ENCODE results near the gene ZNF440.

GRCh38 chr19:11806354-11807098 lies 7.5 kb upstream of the ZNF440 start:
- TF ChIP-seq, protein P1, sequence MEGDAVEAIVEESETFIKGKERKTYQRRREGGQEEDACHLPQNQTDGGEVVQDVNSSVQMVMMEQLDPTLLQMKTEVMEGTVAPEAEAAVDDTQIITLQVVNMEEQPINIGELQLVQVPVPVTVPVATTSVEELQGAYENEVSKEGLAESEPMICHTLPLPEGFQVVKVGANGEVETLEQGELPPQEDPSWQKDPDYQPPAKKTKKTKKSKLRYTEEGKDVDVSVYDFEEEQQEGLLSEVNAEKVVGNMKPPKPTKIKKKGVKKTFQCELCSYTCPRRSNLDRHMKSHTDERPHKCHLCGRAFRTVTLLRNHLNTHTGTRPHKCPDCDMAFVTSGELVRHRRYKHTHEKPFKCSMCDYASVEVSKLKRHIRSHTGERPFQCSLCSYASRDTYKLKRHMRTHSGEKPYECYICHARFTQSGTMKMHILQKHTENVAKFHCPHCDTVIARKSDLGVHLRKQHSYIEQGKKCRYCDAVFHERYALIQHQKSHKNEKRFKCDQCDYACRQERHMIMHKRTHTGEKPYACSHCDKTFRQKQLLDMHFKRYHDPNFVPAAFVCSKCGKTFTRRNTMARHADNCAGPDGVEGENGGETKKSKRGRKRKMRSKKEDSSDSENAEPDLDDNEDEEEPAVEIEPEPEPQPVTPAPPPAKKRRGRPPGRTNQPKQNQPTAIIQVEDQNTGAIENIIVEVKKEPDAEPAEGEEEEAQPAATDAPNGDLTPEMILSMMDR (IDR thresholded peaks at IDR 0.05; ENCODE audit: poor library complexity): no peak
- TF ChIP-seq EZH2phosphoT487 (IDR thresholded peaks at IDR 0.05; ENCODE audit: low read depth, severe bottlenecking, unreplicated experiment): no peak
- no peak for TF ChIP-seq EZH2 (IDR thresholded peaks at IDR 0.05; ENCODE audit: borderline replicate concordance)
